Neural progenitor cell (in vitro differentiated cells): ENCODE results near the gene TGDS. TPM values are rescaled to one million over a fixed set of nuclear protein-coding genes. Genes with fewer than 3 reads are reported as not detected.
A peak's percentile ranks its signal among the peaks of the same experiment; 100 is the strongest.

Experiments
- DNase-seq: peaks from one replicate; pipeline ENCODE4 v3.0.0-alpha.2; 2016; ENCODE audit warnings: low spot score
- H2AFZ ChIP-seq: fragments of 200-600 bp; sonication (generic); replicated peaks from 2 replicates; pipeline ENCODE4 v1.6.1; 2016; ENCODE audit warnings: antibody characterized with exemption
- H3F3A ChIP-seq: fragments of 200-600 bp; sonication (generic); 2 replicates; pipeline ENCODE4 v1.6.1; 2016; ENCODE audit warnings: antibody characterized with exemption, low read depth
- H3K27ac ChIP-seq: fragments of 200-600 bp; sonication (generic); 2 replicates; pipeline ENCODE4 v1.5.1; 2016; ENCODE audit warnings: mild to moderate bottlenecking
- H3K27me3 ChIP-seq: fragments of 200-600 bp; sonication (generic); 2 replicates; pipeline ENCODE4 v1.6.1; 2016; ENCODE audit warnings: mild to moderate bottlenecking, moderate library complexity
- H3K36me3 ChIP-seq: fragments of 200-600 bp; sonication (generic); 2 replicates; pipeline ENCODE4 v1.5.1; 2016
- H3K4me1 ChIP-seq: fragments of 200-600 bp; sonication (generic); 2 replicates; pipeline ENCODE4 v1.6.1; 2016; ENCODE audit warnings: mixed run types
- H3K4me2 ChIP-seq: fragments of 200-600 bp; sonication (generic); 2 replicates; pipeline ENCODE4 v1.6.1; 2016
- H3K4me3 ChIP-seq: fragments of 200-600 bp; sonication (generic); 2 replicates; pipeline ENCODE4 v1.5.1; 2016
- H3K79me2 ChIP-seq: fragments of 200-600 bp; sonication (generic); 2 replicates; pipeline ENCODE4 v1.6.1; 2016; ENCODE audit warnings: low read depth
- H3K9ac ChIP-seq: fragments of 200-600 bp; sonication (generic); 2 replicates; pipeline ENCODE4 v1.6.1; 2016
- H3K9me3 ChIP-seq: fragments of 200-600 bp; sonication (generic); 2 replicates; pipeline ENCODE4 v1.5.1; 2016; ENCODE audit warnings: low read depth
- H4K20me1 ChIP-seq: fragments of 200-600 bp; sonication (generic); 2 replicates; pipeline ENCODE4 v1.6.1; 2016; ENCODE audit warnings: low read depth
- H3K27ac Mint-ChIP-seq: 3 replicates; pipeline ENCODE4 v1.8.0; 2021; ENCODE audit warnings: mixed read lengths
- H3K27me3 Mint-ChIP-seq: 2 replicates; pipeline ENCODE4 v1.8.0; 2022; ENCODE audit warnings: low read depth, mild to moderate bottlenecking, inconsistent platforms, moderate library complexity, mixed read lengths; ENCODE audit not compliant: insufficient read depth
- H3K36me3 Mint-ChIP-seq: 3 replicates; pipeline ENCODE4 v1.8.0; 2021; ENCODE audit warnings: mixed read lengths
- H3K4me1 Mint-ChIP-seq: 3 replicates; pipeline ENCODE4 v1.8.0; 2021; ENCODE audit warnings: mixed read lengths
- H3K4me3 Mint-ChIP-seq: 3 replicates; pipeline ENCODE4 v1.8.0; 2021; ENCODE audit warnings: mild to moderate bottlenecking, moderate library complexity, mixed read lengths
- H3K9me3 Mint-ChIP-seq: 3 replicates; pipeline ENCODE4 v1.8.0; 2020; ENCODE audit warnings: mixed read lengths
- EZH2 ChIP-seq: fragments of 200-600 bp; sonication (generic); IDR thresholded peaks from 2 replicates; pipeline ENCODE4 v1.6.1; 2017; ENCODE audit warnings: antibody characterized with exemption, mild to moderate bottlenecking, moderate library complexity
- EZH2phosphoT487 ChIP-seq: fragments of 200-600 bp; sonication (generic); IDR thresholded peaks from 2 replicates; pipeline ENCODE4 v1.6.1; 2017; ENCODE audit warnings: antibody characterized with exemption
- total RNA-seq: library from RNA; depleted of rRNA; stranded (reverse); fragments of >200 nt; gene quantifications from 2 replicates; pipeline ENCODE4 v1.2.3, GENCODE V29; 2015; ENCODE audit warnings: low replicate concordance
- TF ChIP-seq, protein P1 (sequence below): fragments of 200-600 bp; sonication (generic); IDR thresholded peaks from 2 replicates; pipeline ENCODE4 v1.5.1; 2017; ENCODE audit warnings: antibody characterized with exemption, mild to moderate bottlenecking

Gene TGDS
- total RNA-seq, 1 donor from 2014 or later, result 41.2 TPM

GRCh38 chr13:94623316-94623715 is 27.4 kb upstream of the TGDS start:
- H3K27ac ChIP-seq, result peak overlapping the region; percentile 16
- Mint-ChIP-seq H3K9me3 (no peaks in the 10 kb centered on the region), H3K4me1 (no peaks in the 10 kb centered on the region), H3K27me3 (no peaks in the 10 kb centered on the region), H3K36me3 (peaks cover 19% of the 10 kb centered on the region), H3K27ac (no peak overlapping the region), H3K4me3 (no peak overlapping the region)
- no peak overlapping the region for H3K4me3 ChIP-seq
- H3F3A ChIP-seq, result peaks cover 5% of the 10 kb centered on the region
- H3K9me3 ChIP-seq, result no peaks in the 10 kb centered on the region
- peaks cover 16% of the 10 kb centered on the region for H3K36me3 ChIP-seq
- TF ChIP-seq, protein P1, sequence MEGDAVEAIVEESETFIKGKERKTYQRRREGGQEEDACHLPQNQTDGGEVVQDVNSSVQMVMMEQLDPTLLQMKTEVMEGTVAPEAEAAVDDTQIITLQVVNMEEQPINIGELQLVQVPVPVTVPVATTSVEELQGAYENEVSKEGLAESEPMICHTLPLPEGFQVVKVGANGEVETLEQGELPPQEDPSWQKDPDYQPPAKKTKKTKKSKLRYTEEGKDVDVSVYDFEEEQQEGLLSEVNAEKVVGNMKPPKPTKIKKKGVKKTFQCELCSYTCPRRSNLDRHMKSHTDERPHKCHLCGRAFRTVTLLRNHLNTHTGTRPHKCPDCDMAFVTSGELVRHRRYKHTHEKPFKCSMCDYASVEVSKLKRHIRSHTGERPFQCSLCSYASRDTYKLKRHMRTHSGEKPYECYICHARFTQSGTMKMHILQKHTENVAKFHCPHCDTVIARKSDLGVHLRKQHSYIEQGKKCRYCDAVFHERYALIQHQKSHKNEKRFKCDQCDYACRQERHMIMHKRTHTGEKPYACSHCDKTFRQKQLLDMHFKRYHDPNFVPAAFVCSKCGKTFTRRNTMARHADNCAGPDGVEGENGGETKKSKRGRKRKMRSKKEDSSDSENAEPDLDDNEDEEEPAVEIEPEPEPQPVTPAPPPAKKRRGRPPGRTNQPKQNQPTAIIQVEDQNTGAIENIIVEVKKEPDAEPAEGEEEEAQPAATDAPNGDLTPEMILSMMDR, result no peak
- no peaks in the 10 kb centered on the region for H3K27me3 ChIP-seq
- no peak overlapping the region for H2AFZ ChIP-seq
- H3K79me2 ChIP-seq, result no peaks in the 10 kb centered on the region
- H3K4me1 ChIP-seq, result no peaks in the 10 kb centered on the region
- no peaks in the 10 kb centered on the region for H4K20me1 ChIP-seq
- no peak overlapping the region for H3K9ac ChIP-seq
- no peak for DNase-seq
- no peak overlapping the region for H3K4me2 ChIP-seq

GRCh38 chr13:94622344-94622743 is 26.4 kb upstream of the TGDS start:
- Mint-ChIP-seq H3K4me1 (no peaks in the 10 kb centered on the region), H3K36me3 (peaks cover 17% of the 10 kb centered on the region), H3K27me3 (no peaks in the 10 kb centered on the region), H3K4me3 (no peak overlapping the region), H3K27ac (no peak overlapping the region), H3K9me3 (no peaks in the 10 kb centered on the region)
- H3F3A ChIP-seq, result peaks cover 5% of the 10 kb centered on the region
- peaks cover 11% of the 10 kb centered on the region for H3K36me3 ChIP-seq
- H3K4me1 ChIP-seq, result no peaks in the 10 kb centered on the region
- no peak overlapping the region for H3K4me2 ChIP-seq
- H3K79me2 ChIP-seq, result no peaks in the 10 kb centered on the region
- H3K9ac ChIP-seq, result no peak overlapping the region
- H3K27me3 ChIP-seq, result no peaks in the 10 kb centered on the region
- no peak for TF ChIP-seq EZH2
- no peak for TF ChIP-seq EZH2phosphoT487
- TF ChIP-seq, protein P1, result no peak
- no peak overlapping the region for H3K4me3 ChIP-seq
- no peak for DNase-seq
- H3K9me3 ChIP-seq, result no peaks in the 10 kb centered on the region
- H4K20me1 ChIP-seq, result no peaks in the 10 kb centered on the region
- H2AFZ ChIP-seq, result no peak overlapping the region
- H3K27ac ChIP-seq, result no peak overlapping the region

DNA sequence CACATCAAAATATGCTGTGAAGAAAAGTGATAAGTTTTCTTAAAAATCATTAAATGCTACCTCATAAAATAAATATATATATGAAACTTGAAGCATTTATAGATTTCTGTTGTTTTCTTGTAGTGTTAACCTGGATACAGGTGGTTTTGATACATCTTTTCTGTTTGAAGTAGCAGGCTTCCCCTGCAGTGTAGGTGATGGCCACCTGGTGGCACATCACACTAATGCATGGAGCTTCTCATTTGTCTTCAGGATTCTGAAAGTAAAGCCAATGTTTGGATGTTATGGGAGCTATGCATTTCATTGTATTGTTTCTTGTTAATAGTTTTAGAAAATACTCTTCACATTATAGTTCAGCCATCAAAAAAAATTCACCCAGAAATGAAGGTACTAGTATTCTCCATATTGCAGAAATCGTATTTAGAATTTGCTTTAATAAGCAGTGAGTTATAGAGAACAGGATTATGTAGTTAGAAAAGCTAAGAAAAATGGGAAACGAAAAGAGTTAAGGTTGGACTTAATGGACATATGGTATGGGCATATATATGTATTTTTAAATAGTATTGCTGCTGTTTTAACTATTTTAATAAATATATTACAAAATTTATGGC is 24.4 kb upstream of the TGDS start:
- Histone ChIP-seq H3K9me3 (no peaks in the 10 kb centered on the region), H3K27me3 (no peaks in the 10 kb centered on the region), H3K9ac (no peak overlapping the region), H3F3A (peaks cover 5% of the 10 kb centered on the region), H3K27ac (no peak overlapping the region), H3K79me2 (no peaks in the 10 kb centered on the region), H3K4me2 (no peak overlapping the region), H3K4me3 (no peak overlapping the region), H3K4me1 (no peaks in the 10 kb centered on the region), H4K20me1 (no peaks in the 10 kb centered on the region), H3K36me3 (peaks cover 1% of the 10 kb centered on the region), H2AFZ (no peak overlapping the region)
- peak; percentile 70 for DNase-seq
- H3K36me3 Mint-ChIP-seq, result peaks cover 15% of the 10 kb centered on the region
- no peak overlapping the region for H3K27ac Mint-ChIP-seq
- no peak overlapping the region for H3K4me3 Mint-ChIP-seq
- no peaks in the 10 kb centered on the region for H3K4me1 Mint-ChIP-seq
- TF ChIP-seq, protein P1, result peak; percentile 94
- TF ChIP-seq EZH2, result no peak
- TF ChIP-seq EZH2phosphoT487, result no peak
- H3K9me3 Mint-ChIP-seq, result no peaks in the 10 kb centered on the region
- no peaks in the 10 kb centered on the region for H3K27me3 Mint-ChIP-seq
